Pulmonary artery endothelial cell (primary cell): ENCODE measurements around the gene CHRM4. TPM values are rescaled to one million over a fixed set of nuclear protein-coding genes. Genes with fewer than 3 reads are reported as not detected.

ENCODE experiments used
- DNase-seq: peaks from one replicate; pipeline ENCODE4 v3.0.0-alpha.2; 2011; ENCODE audit warnings: low read depth, low spot score
- total RNA-seq: library from RNA; depleted of rRNA; stranded (reverse); fragments of >200 nt; gene quantifications from 2 replicates; pipeline ENCODE4 v1.2.3, GENCODE V29; 2014

CHRM4 gene
- total RNA-seq, 1 donor from 2014 or later: 0.59 TPM

DNA sequence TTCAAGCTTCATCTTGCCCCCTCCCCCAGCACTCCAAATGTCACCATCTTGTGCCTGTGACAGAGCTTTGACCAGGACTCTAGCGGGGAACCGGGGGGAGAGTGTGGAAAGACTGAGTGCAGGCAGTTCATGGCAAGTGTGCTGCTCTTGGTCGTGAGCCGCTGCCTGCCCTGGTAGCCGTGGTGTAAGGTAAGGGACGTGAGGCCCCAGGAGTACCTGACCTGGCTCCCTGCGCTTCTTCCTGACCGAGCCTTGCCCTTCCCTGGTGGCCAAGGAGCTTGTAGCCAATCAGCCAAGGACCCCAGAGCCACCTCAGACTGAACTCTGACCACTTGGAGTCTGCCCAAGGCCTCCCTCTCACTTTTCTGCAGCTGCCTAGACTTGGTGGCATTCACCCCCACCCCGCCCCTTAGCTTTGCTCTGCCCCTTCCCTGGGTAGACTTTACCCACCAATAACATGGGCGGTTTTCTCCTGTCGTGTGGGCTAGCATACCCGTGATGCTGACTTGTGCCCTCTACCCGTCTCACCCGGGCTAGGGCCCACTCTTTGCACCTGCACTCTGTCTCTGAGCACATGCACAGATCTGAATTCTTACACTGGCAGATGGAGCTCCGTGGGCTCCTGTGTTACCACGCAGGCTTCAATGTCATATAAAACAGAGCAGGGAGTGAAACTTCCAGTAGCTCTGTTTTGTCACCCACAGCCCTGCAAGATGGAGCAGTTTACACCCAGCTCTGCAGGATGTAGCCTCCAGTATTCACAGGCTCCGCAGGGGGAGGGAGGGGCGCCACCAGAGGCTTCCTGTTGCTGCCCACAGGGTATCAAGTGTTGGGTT is 42.8 kb downstream of the CHRM4 start:
- DNase-seq: no peak

DNA sequence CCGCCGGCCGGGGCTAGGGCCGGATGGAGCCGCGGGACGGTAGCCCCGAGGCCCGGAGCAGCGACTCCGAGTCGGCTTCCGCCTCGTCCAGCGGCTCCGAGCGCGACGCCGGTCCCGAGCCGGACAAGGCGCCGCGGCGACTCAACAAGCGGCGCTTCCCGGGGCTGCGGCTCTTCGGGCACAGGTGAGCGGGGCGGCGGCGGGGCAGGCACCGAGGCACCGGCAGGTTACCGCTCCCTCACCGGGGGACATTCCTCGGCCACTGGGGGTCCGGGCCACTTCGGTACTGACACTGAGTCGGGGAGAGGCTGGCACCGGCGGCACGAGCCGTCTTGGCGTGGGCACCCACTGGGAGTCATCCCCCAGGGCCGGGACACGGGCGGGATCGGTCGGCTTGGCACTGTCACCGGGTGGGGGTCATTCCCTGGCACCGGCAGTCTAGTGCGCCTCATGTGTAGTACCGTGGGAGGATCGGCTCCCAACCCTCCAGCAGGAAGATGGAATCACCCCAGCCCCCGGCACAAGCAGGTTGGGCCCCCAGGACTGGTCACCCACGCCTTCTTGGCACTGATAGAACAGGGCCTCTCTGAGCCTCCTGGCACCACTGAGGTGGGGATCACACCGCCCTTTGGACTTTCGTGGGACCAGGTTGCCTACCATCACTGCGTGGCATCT is 43.8 kb downstream of the CHRM4 start:
- no peak for DNase-seq

DNA sequence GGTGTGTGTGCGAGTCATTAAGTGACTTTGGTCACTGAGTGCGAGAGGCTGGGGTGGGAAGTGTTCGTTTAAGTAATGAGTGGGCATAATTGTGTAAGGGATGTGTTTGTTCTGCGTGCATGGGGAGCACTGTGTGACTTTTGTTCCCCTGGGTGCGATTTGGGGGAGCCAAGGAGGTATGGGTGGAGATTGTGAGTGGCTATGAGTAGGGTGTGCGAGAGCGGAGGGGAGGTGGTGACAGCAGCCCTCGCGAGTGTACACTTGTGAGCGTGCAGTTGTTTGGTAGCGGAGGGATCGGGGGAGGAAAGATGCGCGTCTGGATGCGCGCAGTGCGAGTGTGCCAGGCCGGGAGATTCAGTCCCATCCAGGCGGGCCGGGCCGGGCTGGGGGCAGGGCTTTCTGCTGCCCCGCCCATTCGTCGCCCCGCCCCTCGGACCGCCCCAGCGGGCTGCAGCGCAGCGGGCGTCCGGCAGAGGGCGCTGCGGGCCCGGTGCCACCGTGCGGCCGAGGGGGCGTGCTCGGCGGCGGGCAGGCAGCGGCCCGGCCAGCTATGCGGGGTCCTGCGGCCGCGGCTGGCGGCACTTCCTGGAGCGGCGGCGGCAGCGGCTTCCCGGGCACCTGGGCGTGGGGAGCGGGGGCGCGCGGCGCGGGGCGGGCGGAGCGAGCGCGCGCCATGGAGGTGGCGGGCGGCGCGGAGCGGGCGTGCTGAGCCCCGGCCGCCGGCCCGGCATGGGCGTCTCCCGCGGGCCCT is 44.5 kb downstream of the CHRM4 start, which contains the start of gene DGKZ:
Gene DGKZ, plus strand, starts transcription at position 578 of the 751 bp plus-strand sequence. CDS start 197 bp downstream, outside the sequence.
- DNase-seq: peak; percentile 24

DNA sequence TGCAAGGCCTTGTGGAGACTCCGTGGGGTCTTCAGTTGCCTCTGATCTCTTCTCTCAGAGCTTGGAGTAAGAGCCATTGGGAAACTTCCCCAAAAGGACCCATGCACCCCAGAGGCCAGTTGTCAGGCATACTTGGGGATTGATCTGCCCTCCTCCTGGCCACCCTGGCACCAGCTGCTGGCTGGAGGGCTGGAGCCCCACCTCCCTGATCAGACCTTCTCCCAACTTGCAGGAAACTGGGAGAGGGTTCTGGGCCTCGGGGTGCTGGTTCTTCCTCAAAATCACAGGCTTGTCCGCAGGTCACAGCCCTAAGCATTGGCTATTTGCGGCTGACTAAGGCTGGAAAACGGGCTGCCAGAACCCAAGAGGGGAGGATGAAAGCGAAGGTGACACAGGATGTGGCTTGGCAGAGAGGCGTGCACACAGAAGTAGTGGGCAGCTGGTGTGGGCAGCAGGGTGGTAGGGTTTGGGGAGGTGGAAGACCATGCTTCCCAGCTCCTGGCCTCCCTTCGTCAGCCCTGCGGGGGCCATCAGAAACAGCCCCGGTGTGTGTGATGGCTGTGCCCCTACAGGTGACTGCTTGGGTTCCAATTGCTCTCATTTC is 45.6 kb downstream of the CHRM4 start:
- no peak for DNase-seq

DNA sequence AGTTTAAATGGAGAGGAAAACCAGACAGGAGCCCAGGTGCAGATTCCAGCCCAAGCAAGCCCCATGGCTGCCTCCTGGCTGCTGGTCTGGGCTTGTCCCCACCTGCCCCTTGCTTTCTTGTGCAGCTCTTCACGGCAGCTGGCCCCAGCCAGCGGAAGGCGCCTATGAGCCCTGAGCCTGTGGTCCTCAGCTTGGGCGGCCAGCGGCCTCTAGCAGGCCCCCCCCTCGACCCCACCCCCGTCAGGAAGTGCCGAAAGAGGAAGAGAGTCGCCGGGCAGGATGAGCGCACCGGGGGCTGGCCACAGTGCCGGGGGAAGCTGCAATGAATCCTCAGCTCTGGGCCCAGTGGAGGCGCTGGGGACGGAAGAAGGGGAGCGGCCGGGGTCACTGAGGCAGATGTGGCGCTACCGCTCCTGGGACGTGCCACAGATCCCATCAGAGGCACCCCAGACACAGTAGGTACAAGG is 46.4 kb downstream of the CHRM4 start:
- no peak for DNase-seq

DNA sequence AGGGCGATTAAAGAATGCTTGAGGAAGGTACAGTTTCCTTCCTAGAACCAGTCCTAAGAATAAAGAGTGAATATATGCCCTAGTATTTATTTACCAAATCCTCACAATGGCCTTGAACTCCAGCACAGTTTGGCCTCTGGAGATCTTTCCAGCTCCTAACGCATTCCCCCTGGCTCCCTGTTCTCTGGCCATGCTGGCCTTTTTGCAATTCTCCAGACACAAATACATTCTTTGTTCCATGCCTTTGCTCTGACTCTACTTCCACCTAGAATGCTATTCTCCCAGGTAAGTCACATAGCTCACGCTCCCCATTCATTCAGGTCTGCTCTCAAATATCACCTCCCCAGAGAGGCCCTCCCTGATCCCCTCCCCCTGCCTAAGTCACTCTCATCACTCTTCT is 48.1 kb downstream of the CHRM4 start:
- no peak for DNase-seq

DNA sequence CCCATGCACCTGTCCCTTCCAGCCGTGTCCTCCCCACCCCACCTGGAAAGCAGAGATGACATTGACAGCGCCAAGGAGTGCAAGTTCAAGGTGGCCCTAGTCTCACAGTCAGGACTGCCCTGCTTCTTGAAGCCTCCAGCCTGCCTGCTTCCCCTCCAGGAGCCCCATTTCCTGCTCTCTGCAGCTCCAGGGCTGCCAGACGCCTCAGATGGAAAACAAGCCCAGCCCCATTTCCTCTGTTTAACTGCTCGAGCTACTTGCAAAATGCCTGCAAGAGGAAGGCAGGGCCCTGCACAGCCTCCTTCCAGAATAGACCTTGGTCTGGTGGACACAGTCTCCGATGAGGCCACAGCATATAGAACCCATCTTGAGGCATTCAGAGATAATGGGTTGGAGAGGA is 49.3 kb downstream of the CHRM4 start:
- DNase-seq: peak; percentile 32

DNA sequence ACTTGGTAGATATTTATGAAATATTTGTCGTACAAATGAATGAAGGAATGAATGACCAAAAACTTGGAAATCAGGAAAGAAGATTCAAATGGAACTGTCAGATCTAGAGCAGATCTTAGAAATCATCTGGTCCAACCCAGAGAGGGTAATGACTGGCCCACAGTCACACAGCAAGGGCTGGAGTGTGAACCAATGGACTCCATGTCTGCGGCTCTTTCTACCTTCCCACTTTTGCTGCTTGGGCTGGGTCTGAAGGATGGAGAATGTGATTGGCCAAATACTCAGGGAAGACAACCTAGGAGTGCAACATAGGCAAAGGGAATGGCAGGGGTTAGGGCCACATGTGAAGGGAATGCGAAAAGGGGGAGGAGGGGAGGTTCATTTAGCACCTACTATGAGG is 50.1 kb downstream of the CHRM4 start:
- DNase-seq: no peak

DNA sequence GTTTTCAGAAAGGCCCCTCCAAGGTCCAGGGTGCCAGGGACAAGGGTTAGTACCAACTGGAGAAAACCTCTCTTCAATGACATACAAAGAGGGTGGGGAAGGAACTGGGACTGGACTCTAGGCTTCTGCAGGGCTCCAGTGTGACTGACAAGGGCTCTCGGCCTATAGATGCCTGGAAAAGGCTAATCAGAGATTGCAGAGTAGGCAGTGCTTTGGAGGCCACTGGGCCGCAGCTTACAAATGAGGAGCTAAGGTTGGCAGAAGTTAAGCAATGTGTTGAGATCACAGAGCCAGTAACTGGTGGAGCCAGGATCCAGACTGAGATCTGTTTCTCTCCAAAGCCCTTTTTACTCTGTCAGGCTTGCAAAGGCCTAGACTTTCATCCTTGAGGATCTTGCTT is 51.8 kb downstream of the CHRM4 start:
- DNase-seq: no peak

DNA sequence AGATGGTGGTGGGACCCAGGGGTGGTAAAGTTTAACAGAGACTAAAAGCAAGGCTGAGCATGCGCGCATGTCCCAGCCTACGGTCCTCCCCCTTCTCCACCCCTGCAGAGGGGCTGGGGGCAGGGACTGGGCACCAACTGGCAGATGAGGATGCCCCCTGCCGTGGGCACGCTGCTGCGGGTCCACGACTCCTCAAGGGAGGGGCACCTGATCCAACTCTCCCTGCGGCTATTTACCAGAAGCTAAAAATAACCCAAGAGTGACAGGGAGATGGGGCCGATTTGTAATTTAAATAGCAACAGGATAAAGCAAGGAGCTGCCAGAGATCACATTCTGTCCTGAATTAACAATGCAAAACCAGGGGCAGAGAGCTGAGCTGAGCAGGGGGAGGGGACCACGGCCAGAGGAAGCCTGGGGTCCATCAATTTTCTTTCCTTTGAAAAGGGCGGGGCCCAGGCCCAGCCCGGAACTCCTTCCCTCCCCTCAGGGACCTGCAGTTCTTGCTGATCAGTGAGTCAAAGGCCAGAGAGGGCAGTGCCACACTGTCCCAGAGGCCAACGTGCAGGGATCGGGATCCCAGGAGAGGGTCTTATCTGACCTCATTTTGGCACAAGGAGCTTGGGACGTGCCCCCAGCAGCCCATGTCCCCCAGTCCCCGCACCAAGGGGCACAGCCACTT is 52.4 kb downstream of the CHRM4 start:
- no peak for DNase-seq

DNA sequence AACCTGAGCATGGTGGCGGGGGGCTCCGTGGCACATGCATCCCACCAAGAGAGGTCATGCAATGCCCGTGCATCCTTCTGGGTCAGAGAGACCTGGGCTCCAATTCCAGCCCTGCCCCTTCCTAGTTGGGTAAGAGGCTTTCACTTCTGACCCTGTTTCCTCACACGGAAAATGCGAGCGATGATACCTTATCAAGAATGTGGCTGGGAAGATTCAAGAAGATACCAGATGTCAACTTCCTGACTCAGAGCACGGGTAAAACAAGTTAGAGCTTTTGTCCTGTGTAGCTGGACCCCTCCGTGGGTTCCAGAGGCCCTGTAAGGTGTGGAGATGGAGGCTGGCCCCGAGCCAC is 53.0 kb downstream of the CHRM4 start:
- no peak for DNase-seq

DNA sequence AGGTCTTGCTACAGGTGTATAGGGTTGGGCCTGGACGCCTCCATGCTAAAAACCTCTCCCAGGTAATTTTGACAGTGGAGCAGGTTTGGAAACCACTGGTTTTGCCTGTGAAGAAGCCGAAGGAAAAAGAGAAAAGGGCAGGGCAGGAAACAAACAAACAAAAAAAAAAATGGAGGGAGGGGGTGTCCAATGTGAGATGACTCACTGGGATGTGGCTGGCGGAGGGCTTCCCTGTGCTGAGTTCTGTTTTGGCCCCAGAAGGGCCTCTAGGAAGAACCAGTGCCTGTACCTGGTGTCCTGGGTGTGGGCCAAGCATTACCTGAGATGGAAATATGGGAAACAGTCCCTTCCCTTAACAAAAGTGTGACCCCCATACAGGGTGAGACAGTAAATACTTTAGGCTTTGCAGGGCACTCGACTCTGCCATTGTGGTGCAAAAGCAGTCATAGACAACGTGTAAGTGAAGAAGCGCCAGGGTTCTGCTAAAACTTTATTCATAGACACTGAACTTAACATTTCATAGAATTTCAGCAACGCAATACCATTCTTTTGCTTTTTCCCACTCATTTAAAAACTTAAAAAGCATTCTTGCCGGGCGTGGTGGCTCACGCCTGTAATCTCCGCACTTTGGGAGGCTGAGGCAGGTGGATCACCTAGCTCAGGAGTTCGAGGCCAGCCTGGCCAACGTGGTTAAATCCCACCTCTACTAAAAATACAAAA is 53.8 kb downstream of the CHRM4 start:
- no peak for DNase-seq

DNA sequence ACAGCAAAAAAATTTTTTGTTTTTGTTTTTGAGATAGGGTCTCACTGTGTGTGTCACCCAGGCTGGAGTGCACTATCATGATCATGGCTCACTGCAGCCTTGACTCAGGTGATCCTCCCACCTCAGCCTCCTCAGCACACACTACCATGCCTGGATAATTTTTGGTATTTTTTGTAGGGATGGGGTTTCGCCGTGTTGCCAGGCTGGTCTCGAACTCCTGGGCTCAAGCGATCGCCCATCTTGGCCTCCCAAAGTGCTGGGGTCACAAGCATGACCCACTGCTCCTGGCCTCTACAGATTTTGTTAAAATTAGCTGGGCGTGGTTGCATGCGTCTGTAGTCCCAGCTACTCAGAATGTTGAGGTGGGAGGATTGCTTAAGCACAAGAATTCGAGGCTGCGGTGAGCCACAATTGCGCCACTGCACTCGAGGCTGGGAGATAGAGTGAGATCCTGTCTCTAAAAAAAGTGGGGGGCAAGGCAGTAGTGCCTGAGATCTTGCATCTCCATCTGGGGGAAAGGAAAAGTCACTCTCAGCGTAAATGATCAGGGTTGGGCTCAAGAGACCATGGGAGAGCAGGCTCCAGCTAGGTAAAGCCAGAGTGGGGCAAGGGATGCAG is 54.9 kb downstream of the CHRM4 start:
- DNase-seq: no peak

DNA sequence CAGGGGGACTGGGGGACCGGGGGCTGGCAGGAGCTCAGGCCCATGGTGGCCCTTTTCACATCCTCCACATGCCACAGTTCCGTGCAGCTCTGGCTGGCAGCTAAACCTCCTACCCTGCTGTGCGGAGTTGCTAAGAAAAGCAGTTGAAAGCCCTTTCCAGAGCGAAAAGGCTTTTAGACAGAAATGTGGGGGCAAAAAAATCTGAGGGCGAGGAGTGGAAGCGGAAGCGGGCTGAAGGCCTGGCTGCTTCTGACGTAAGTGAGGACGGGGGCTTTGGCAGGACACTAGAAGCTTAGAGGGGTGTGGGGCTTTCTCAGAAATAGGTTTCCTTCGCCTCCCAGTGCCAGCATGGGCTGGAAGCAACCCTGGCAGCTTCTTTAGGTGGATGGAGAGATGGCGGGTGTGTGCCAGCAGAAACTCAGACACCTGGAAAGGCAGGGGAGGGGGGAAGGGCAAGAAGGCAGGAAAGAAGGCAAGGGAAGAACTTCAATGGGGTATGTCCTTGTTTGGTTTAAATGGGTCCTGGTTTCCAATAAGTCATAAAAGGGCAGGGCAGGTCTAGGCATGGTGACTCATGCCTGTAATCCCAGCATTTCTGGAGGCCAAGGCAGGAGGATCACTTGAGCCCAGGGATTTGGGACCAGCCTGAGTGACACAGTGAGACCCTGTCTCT is 55.5 kb downstream of the CHRM4 start:
- DNase-seq: no peak

DNA sequence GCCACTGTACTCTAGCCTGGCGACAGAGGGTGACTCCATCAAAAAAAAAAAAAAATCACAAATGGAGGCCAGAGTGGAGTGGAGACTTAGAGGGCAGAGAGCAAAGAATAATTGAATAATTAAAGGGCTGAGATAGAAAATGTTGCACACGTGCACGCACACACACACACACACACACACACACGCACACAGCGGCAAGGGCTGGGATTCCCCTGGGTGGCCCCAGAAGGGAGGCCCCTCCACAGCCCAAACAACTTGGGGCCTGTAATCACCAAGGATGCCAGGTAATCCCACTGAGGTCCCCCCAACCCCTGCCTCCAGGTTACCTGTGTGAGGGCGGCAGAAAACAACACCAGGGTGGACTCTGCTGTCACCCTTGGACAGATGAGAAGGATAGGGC is 56.3 kb downstream of the CHRM4 start:
- DNase-seq: no peak

DNA sequence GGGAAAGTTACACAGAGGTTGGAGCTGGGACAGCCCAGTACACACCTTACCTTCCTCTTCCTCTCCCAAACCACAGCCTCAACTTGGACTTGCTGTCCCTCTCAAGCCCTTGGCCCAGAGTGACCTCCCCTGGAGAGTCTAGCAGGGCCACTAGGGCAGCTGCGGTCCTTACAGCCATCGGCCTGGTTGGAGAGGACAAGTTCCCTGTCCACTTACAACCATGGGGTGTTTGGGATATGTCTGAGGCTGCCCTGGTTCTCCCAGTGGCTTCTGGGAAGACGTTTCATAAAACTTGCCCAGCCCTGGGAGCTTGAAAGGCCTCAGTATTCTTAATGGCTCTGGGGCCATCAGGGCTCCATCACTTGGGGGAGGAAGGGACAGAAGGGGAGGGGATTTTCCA is 57.4 kb downstream of the CHRM4 start:
- no peak for DNase-seq
